ENCODE measurements around the gene MORC4. TPM values are rescaled to one million over a fixed set of nuclear protein-coding genes. Genes with fewer than 3 reads are reported as not detected.

Gene MORC4
- total RNA-seq, 1 experiment from 2014 or later, result 23.0 TPM

DNA sequence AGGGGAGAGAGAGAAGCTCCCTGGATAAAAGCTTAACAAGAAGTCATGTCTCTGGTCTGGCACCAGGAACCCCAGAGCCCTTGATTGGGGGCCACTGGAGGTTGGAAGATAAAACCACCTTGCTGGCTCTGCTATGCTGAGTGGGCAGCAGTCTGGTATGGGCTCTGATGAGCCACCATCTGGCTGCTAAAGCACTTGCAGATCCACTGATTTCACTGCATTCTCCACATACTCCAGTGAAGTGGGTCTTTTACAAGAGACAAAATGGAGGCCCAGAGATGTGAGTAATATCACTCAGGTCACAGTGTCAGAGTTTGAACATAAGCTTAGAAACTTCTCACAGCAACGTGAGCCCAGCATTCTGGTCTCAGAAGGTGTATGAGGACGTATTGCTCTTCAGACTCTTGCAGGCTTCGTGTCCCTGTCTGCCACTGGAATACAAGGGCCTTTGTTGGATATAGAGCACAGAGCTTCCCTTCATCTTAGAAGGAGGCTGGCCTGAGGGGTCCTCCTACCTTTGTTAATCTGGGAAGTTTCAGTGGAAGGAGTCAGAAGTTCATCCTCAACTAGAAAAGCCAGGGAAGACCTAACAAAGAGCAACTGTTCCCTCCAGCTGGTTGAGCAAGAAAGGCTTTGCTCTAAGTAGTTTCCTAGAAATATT is 68.1 kb downstream of the MORC4 start:
- Mint-ChIP-seq H3K27me3 (ENCODE audit: insufficient read depth, unreplicated experiment) (peaks cover 19% of the 10 kb centered on the region), H3K36me3 (ENCODE audit: insufficient read depth, unreplicated experiment) (peaks cover 10% of the 10 kb centered on the region), H3K4me1 (ENCODE audit: insufficient read depth, unreplicated experiment) (no peaks in the 10 kb centered on the region), H3K4me3 (ENCODE audit: unreplicated experiment) (no peak overlapping the region), H3K9me3 (ENCODE audit: unreplicated experiment) (no peaks in the 10 kb centered on the region), H3K27ac (ENCODE audit: low read depth, unreplicated experiment) (no peak overlapping the region)
- no peak for DNase-seq (ENCODE audit: unreplicated experiment)
- POLR2A ChIA-PET, result no interaction called here
- TF ChIP-seq, protein P1, sequence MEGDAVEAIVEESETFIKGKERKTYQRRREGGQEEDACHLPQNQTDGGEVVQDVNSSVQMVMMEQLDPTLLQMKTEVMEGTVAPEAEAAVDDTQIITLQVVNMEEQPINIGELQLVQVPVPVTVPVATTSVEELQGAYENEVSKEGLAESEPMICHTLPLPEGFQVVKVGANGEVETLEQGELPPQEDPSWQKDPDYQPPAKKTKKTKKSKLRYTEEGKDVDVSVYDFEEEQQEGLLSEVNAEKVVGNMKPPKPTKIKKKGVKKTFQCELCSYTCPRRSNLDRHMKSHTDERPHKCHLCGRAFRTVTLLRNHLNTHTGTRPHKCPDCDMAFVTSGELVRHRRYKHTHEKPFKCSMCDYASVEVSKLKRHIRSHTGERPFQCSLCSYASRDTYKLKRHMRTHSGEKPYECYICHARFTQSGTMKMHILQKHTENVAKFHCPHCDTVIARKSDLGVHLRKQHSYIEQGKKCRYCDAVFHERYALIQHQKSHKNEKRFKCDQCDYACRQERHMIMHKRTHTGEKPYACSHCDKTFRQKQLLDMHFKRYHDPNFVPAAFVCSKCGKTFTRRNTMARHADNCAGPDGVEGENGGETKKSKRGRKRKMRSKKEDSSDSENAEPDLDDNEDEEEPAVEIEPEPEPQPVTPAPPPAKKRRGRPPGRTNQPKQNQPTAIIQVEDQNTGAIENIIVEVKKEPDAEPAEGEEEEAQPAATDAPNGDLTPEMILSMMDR (IDR thresholded peaks at IDR 0.05; ENCODE audit: unreplicated experiment), result no peak
- intact Hi-C loops (cut with micrococcal nuclease), result no loop called here
- CTCF ChIA-PET, result interaction anchor here (1.5 to 2.3 kb wide), 2 partner anchors 14 to 37 kb away, joined by 3 to 12 read pairs; no protein-coding TSS in a partner anchor
- BruUV-seq (replicated peaks), result no TSS peak

DNA sequence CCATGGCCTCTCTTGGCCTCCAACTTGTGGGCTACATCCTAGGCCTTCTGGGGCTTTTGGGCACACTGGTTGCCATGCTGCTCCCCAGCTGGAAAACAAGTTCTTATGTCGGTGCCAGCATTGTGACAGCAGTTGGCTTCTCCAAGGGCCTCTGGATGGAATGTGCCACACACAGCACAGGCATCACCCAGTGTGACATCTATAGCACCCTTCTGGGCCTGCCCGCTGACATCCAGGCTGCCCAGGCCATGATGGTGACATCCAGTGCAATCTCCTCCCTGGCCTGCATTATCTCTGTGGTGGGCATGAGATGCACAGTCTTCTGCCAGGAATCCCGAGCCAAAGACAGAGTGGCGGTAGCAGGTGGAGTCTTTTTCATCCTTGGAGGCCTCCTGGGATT is 71.8 kb downstream of the MORC4 start:
- no peaks in the 10 kb centered on the region for H3K4me1 Mint-ChIP-seq (ENCODE audit: insufficient read depth, unreplicated experiment)
- peaks cover 10% of the 10 kb centered on the region for H3K36me3 Mint-ChIP-seq (ENCODE audit: insufficient read depth, unreplicated experiment)
- TF ChIP-seq, protein P1 (IDR thresholded peaks at IDR 0.05; ENCODE audit: unreplicated experiment), result no peak
- H3K9me3 Mint-ChIP-seq (ENCODE audit: unreplicated experiment), result no peaks in the 10 kb centered on the region
- CTCF ChIA-PET, result no interaction called here
- peaks cover 14% of the 10 kb centered on the region for H3K27me3 Mint-ChIP-seq (ENCODE audit: insufficient read depth, unreplicated experiment)
- BruUV-seq (replicated peaks), result no TSS peak
- no peak overlapping the region for H3K27ac Mint-ChIP-seq (ENCODE audit: low read depth, unreplicated experiment)
- intact Hi-C loops (cut with micrococcal nuclease), result no loop called here
- POLR2A ChIA-PET, result no interaction called here
- no peak for DNase-seq (ENCODE audit: unreplicated experiment)
- no peak overlapping the region for H3K4me3 Mint-ChIP-seq (ENCODE audit: unreplicated experiment)

DNA sequence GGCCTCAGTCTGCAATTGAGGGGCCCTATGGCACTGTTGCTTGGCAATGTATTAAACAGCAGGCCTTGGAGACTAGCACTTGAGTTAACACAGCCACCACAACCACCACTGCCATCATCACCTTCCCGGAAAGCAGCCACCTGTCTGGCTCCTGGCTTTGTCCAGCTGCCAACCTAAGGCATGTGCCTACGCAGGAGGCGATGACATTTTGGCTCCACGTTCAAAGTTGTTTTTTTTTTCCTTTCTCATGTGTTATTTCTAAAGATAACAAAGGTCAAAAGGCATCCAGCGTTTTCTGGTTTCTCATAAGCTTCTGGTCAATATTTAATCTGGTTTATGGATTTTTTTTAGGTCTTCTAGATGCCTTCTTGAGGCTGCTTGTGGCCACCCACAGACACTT is 72.3 kb downstream of the MORC4 start:
- Mint-ChIP-seq H3K36me3 (ENCODE audit: insufficient read depth, unreplicated experiment) (peaks cover 10% of the 10 kb centered on the region), H3K27me3 (ENCODE audit: insufficient read depth, unreplicated experiment) (peaks cover 9% of the 10 kb centered on the region), H3K4me1 (ENCODE audit: insufficient read depth, unreplicated experiment) (no peaks in the 10 kb centered on the region), H3K27ac (ENCODE audit: low read depth, unreplicated experiment) (no peak overlapping the region), H3K4me3 (ENCODE audit: unreplicated experiment) (no peak overlapping the region), H3K9me3 (ENCODE audit: unreplicated experiment) (no peaks in the 10 kb centered on the region)
- CTCF ChIA-PET, result no interaction called here
- intact Hi-C loops (cut with micrococcal nuclease), result no loop called here
- TF ChIP-seq, protein P1 (IDR thresholded peaks at IDR 0.05; ENCODE audit: unreplicated experiment), result no peak
- POLR2A ChIA-PET, result interaction anchor here (0.7 kb wide), 1 partner anchor 536 kb away, joined by 3 read pairs; no protein-coding TSS in a partner anchor
- BruUV-seq (replicated peaks), result no TSS peak
- no peak for DNase-seq (ENCODE audit: unreplicated experiment)

DNA sequence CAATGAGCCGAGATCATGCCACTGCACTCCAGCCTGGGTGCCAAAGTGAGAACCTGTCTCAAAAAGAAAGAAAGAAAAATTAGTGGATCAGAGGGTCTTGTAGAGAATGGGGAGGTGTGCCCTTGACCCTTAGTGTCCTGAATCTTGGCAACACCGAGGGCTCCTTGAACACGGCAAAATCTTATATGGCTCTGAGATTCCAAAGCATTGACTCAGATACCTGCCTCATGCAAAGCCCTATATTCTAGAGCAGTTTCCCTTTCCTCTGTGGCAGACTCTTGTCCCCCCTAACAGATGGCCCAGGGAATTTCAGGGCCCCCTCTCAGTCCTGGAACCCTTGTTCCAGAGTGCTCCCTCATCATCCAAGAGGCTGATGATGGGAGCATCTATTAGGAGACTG is 73.0 kb downstream of the MORC4 start:
- TF ChIP-seq, protein P1 (IDR thresholded peaks at IDR 0.05; ENCODE audit: unreplicated experiment), result no peak
- CTCF ChIA-PET, result no interaction called here
- Mint-ChIP-seq H3K27me3 (ENCODE audit: insufficient read depth, unreplicated experiment) (peaks cover 2% of the 10 kb centered on the region), H3K4me1 (ENCODE audit: insufficient read depth, unreplicated experiment) (no peaks in the 10 kb centered on the region), H3K9me3 (ENCODE audit: unreplicated experiment) (no peaks in the 10 kb centered on the region), H3K36me3 (ENCODE audit: insufficient read depth, unreplicated experiment) (peaks cover 10% of the 10 kb centered on the region), H3K4me3 (ENCODE audit: unreplicated experiment) (no peak overlapping the region), H3K27ac (ENCODE audit: low read depth, unreplicated experiment) (no peak overlapping the region)
- POLR2A ChIA-PET, result no interaction called here
- DNase-seq (ENCODE audit: unreplicated experiment), result no peak
- intact Hi-C loops (cut with micrococcal nuclease), result no loop called here
- no TSS peak for BruUV-seq (replicated peaks)

Measured in MCF 10A (cell line).